RWPE2 (cell line): Measurements from ENCODE around the gene ABCF1.

Experiments
- ATAC-seq: fragments of 200-7000 bp; cut with Tn5 transposase; 3 replicates; pipeline ENCODE4 v1.9.1; 2021; ENCODE audit warnings: low read depth
- DNase-seq: peaks from one replicate; pipeline ENCODE4 v3.0.0-alpha.2; 2020; ENCODE audit warnings: low spot score
- H3K27ac ChIP-seq: fragments of 450-650 bp; 2 replicates; pipeline ENCODE4 v1.5.1; 2017; ENCODE audit warnings: mild to moderate bottlenecking; ENCODE audit not compliant: poor library complexity, severe bottlenecking
- H3K27me3 ChIP-seq: fragments of 250-450 bp; sonication (Bioruptor Pico); 2 replicates; pipeline ENCODE4 v1.5.1; 2021; ENCODE audit warnings: mild to moderate bottlenecking, moderate library complexity; ENCODE audit not compliant: insufficient read depth, poor library complexity, severe bottlenecking
- H3K36me3 ChIP-seq: fragments of 250-450 bp; sonication (Bioruptor Pico); 2 replicates; pipeline ENCODE4 v1.5.1; 2020; ENCODE audit warnings: low read depth, mild to moderate bottlenecking, moderate library complexity
- H3K4me1 ChIP-seq: fragments of 250-450 bp; sonication (Bioruptor Pico); 2 replicates; pipeline ENCODE4 v1.5.1; 2021; ENCODE audit warnings: mild to moderate bottlenecking, moderate library complexity; ENCODE audit not compliant: insufficient read depth, poor library complexity, severe bottlenecking
- H3K4me3 ChIP-seq: fragments of 250-450 bp; sonication (Bioruptor Pico); 2 replicates; pipeline ENCODE4 v1.5.1; 2021; ENCODE audit warnings: mild to moderate bottlenecking, moderate library complexity; ENCODE audit not compliant: severe bottlenecking
- H3K9me3 ChIP-seq: fragments of 250-450 bp; sonication (Bioruptor Pico); 2 replicates; pipeline ENCODE4 v1.5.1; 2021; ENCODE audit warnings: mild to moderate bottlenecking, moderate library complexity; ENCODE audit not compliant: severe bottlenecking
- CTCF ChIP-seq: fragments of 450-650 bp; IDR thresholded peaks from one replicate; pipeline ENCODE4 v1.5.1; 2017; ENCODE audit warnings: mild to moderate bottlenecking, moderate library complexity; ENCODE audit not compliant: poor library complexity, severe bottlenecking

The ABCF1 gene

GRCh38 chr6:30570740-30571074 is 535 bp upstream of the ABCF1 start:
- Histone ChIP-seq H3K4me1 (peaks cover 15% of the 10 kb centered on the region), H3K4me3 (peak overlapping the region; percentile 72), H3K9me3 (no peaks in the 10 kb centered on the region), H3K36me3 (peaks cover 25% of the 10 kb centered on the region), H3K27ac (no peak overlapping the region), H3K27me3 (no peaks in the 10 kb centered on the region)
- DNase-seq (no peak), ATAC-seq (peak; percentile 4; the same call in 1 of the 3 replicates)
- no peak for TF ChIP-seq CTCF

- peak; percentile 4 for ATAC-seq
- Histone ChIP-seq H3K27ac (peak overlapping the region; percentile 60), H3K4me3 (peak overlapping the region; percentile 72)
Measured at GRCh38 chr6:30571762-30572082, 480 bp downstream of the ABCF1 start.

GRCh38 chr6:30572148-30572547 is 906 bp downstream of the ABCF1 start:
- Histone ChIP-seq H3K27me3 (no peaks in the 10 kb centered on the region), H3K4me3 (peak overlapping the region; percentile 72), H3K36me3 (peaks cover 36% of the 10 kb centered on the region), H3K27ac (peak overlapping the region; percentile 60), H3K4me1 (peaks cover 15% of the 10 kb centered on the region), H3K9me3 (no peaks in the 10 kb centered on the region)
- ATAC-seq (peak; percentile 51; the same call in 1 of the 3 replicates), DNase-seq (no peak)
- no peak for TF ChIP-seq CTCF

More at GRCh38 chr6:30571762-30572082, 480 bp downstream of the ABCF1 start:
- no peaks in the 10 kb centered on the region for H3K27me3 ChIP-seq
- H3K9me3 ChIP-seq = no peaks in the 10 kb centered on the region
- peaks cover 31% of the 10 kb centered on the region for H3K36me3 ChIP-seq
- TF ChIP-seq CTCF = no peak
- no peak for DNase-seq
- peaks cover 15% of the 10 kb centered on the region for H3K4me1 ChIP-seq

GRCh38 chr6:30573113-30573512 is 1.9 kb downstream of the ABCF1 start:
- H3K27me3 ChIP-seq = no peaks in the 10 kb centered on the region
- H3K4me1 ChIP-seq = peaks cover 15% of the 10 kb centered on the region
- ATAC-seq = no peak
- no peak for TF ChIP-seq CTCF
- no peaks in the 10 kb centered on the region for H3K9me3 ChIP-seq
- no peak for DNase-seq
- H3K4me3 ChIP-seq = no peak overlapping the region
- H3K36me3 ChIP-seq = peaks cover 45% of the 10 kb centered on the region
- H3K27ac ChIP-seq = no peak overlapping the region

- DNase-seq = no peak
- Histone ChIP-seq H3K36me3 (peaks cover 86% of the 10 kb centered on the region), H3K9me3 (no peaks in the 10 kb centered on the region), H3K4me1 (no peaks in the 10 kb centered on the region), H3K4me3 (no peak overlapping the region), H3K27ac (no peak overlapping the region), H3K27me3 (no peaks in the 10 kb centered on the region)
- TF ChIP-seq CTCF = no peak
- no peak for ATAC-seq
Measured at GRCh38 chr6:30578051-30578450, 6.8 kb downstream of the ABCF1 start.
